ENCODE measurements around the gene PSEN2. TPM values are rescaled to one million over a fixed set of nuclear protein-coding genes. Genes with fewer than 3 reads are reported as not detected.
"Not testable (repeated sequence)": the region's sequence is repeated elsewhere in the genome, so short reads cannot be mapped to it uniquely, and the experiment has no call there.

PSEN2 gene
- total and polyA plus RNA-seq, 10 of the 15 experiments (the other 5 are each of a cell fraction or from before 2014, with no cell fraction given) = 0.90 to 13.3 (median 7.0) TPM

DNA sequence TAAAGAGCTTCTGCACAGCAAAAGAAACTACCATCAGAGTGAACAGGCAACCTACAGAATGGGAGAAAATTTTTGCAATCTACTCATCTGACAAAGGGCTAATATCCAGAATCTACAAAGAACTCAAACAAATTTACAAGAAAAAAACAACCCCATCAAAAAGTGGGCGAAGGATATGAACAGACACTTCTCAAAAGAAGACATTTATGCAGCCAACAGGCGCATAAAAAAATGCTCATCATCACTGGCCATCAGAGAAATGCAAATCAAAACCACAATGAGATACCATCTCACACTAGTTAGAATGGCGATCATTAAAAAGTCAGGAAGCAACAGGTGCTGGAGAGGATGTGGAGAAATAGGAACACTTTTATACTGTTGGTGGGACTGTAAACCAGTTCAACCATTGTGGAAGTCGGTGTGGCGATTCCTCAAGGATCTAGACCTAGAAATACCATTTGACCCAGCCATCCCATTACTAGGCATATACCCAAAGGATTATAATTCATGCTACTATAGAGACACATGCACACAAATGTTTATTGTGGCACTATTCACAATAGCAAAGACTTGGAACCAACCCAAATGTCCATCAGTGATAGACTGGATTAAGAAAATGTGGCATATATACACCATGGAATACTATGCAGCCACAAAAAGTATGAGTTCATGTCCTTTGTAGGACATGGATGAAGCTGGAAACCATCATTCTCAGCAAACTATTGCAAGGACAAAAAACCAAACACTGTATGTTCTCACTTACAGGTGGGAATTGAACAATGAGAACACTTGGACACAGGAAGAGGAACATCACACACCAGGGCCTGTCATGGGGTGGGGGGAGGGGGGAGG is 59.1 kb downstream of the PSEN2 start:
- FAIRE-seq; DNase-seq (ENCODE audit: low read depth, low spot score); CTCF ChIA-PET; H3K4me2 ChIP-seq (ENCODE audit: control insufficient read depth, insufficient read depth); H3K4me3 ChIP-seq; intact Hi-C loops (cut with micrococcal nuclease; ENCODE audit: unreplicated experiment); H3K27me3 ChIP-seq (replicated peaks in 1 of 2; ENCODE audit: control insufficient read depth in 2 of 2, insufficient read depth in 2 of 2, low read length in 1 of 2); H3K79me2 ChIP-seq (ENCODE audit: control insufficient read depth, insufficient read depth, low read length); H2AFZ ChIP-seq (ENCODE audit: control insufficient read depth, low read depth, low read length); H3K9me3 ChIP-seq (replicated peaks; ENCODE audit: control insufficient read depth, insufficient read depth, low read length); H3K36me3 ChIP-seq (ENCODE audit: control insufficient read depth in 2 of 2, insufficient read depth in 2 of 2, low read length in 1 of 2); SMC1A ChIA-PET (ENCODE audit: uncharacterized antibody, unreplicated experiment); H4K20me1 ChIP-seq (ENCODE audit: control insufficient read depth, insufficient read depth); H3K9ac ChIP-seq (ENCODE audit: control insufficient read depth, insufficient read depth, low read length); in situ Hi-C loops (cut with MboI); RAD21 ChIA-PET (ENCODE audit: unreplicated experiment); ATAC-seq; H3K27ac ChIP-seq (ENCODE audit: control insufficient read depth, insufficient read depth); POLR2A ChIA-PET; H3K4me1 ChIP-seq (ENCODE audit: control insufficient read depth, insufficient read depth, low read length); BruUV-seq (replicated peaks): not testable (repeated sequence)
- 34% methylated on average over 5 of the region's 5 CpGs for WGBS (ENCODE audit: insufficient coverage, insufficient replicate concordance, low lambda C conversion rate, missing lambda C conversion rate)

DNA sequence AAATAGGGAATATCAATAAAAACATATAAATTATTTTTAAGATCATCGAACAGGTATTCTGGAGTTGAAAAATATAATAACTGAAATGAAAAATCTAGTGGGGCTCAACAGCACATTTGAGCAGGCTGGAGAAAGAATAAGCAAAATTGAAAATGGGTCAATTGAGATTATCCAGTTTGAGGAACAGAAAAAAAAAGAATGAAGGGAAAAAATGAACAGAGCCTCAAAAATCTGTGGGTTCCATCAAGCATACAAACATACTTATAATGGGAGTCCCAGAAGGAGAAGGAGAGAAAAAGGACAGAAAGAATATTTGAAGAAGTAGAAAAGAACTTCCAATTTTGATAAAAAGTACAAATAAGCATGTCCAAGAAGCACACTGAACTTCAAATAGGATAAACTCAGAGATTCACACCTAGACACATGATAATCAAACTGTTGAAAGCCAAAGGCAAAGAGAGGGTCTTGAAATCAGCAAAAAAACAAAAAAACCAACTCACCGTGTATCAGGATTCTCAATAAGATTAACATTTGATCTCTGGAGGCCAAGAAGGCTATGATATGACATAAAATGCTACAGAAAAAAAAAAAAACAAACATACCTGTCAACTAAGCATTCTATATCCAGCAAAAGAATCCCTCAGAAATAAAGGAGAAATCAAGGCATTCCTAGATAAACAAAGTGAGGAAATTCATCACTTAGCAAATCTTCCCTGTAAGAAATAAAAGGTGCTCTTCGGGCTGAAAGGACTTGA is 64.2 kb downstream of the PSEN2 start:
- ATAC-seq (no peak), FAIRE-seq (no peak), DNase-seq (ENCODE audit: low read depth, low spot score) (no peak)
- intact Hi-C loops (cut with micrococcal nuclease; ENCODE audit: unreplicated experiment) (no loop called here), in situ Hi-C loops (cut with MboI) (no loop called here)
- H3K27me3 ChIP-seq (replicated peaks in 1 of 2; ENCODE audit: control insufficient read depth in 2 of 2, insufficient read depth in 2 of 2, low read length in 1 of 2) = no peaks in the 10 kb centered on the region
- H4K20me1 ChIP-seq (ENCODE audit: control insufficient read depth, insufficient read depth) = no peaks in the 10 kb centered on the region
- no peak overlapping the region for H3K9ac ChIP-seq (ENCODE audit: control insufficient read depth, insufficient read depth, low read length)
- no peak overlapping the region for H2AFZ ChIP-seq (ENCODE audit: control insufficient read depth, low read depth, low read length)
- H3K27ac ChIP-seq (ENCODE audit: control insufficient read depth, insufficient read depth) = no peak overlapping the region
- H3K9me3 ChIP-seq (replicated peaks; ENCODE audit: control insufficient read depth, insufficient read depth, low read length) = peaks cover 8% of the 10 kb centered on the region; the same call in 2 of the 3 replicates
- WGBS (ENCODE audit: insufficient coverage, insufficient replicate concordance, low lambda C conversion rate, missing lambda C conversion rate) = 48% methylated on average over 3 of the region's 3 CpGs
- no peak for TF ChIP-seq ZSCAN29 (IDR thresholded peaks at IDR 0.05)
- TF ChIP-seq ASH2L (IDR thresholded peaks at IDR 0.05; ENCODE audit: borderline replicate concordance, low read depth) = no peak
- no peak for TF ChIP-seq NFYA (IDR thresholded peaks at IDR 0.05; ENCODE audit: borderline replicate concordance, low read depth, low read length)
- no peak for TF ChIP-seq NBN (IDR thresholded peaks at IDR 0.05)
- no peak for TF ChIP-seq SMC3 (IDR thresholded peaks at IDR 0.05; ENCODE audit: borderline replicate concordance, low read length)
- H3K36me3 ChIP-seq (ENCODE audit: control insufficient read depth in 2 of 2, insufficient read depth in 2 of 2, low read length in 1 of 2) = no peaks in the 10 kb centered on the region
- SMC1A ChIA-PET (ENCODE audit: uncharacterized antibody, unreplicated experiment) = no interaction called here
- POLR2A ChIA-PET = no interaction called here
- no peak overlapping the region for H3K4me3 ChIP-seq
- no peaks in the 10 kb centered on the region for H3K79me2 ChIP-seq (ENCODE audit: control insufficient read depth, insufficient read depth, low read length)
- H3K4me2 ChIP-seq (ENCODE audit: control insufficient read depth, insufficient read depth) = no peak overlapping the region
- BruUV-seq (replicated peaks) = no TSS peak
- peaks cover 5% of the 10 kb centered on the region; the same call in 1 of the 2 replicates for H3K4me1 ChIP-seq (ENCODE audit: control insufficient read depth, insufficient read depth, low read length)
- CTCF ChIA-PET = no interaction called here
- RAD21 ChIA-PET (ENCODE audit: unreplicated experiment) = no interaction called here

Data from GM12878 (cell line).